Fibroblast of gingiva (primary cell): ENCODE results near the gene STMP1.

ENCODE experiments used
- DNase-seq: peaks from one replicate; pipeline ENCODE4 v3.0.0-alpha.2; 2011; ENCODE audit warnings: low read depth

The STMP1 gene

GRCh38 chr7:135697276-135698049 is 35.1 kb downstream of the STMP1 start:
- DNase-seq: no peak

GRCh38 chr7:135704074-135704473 is 41.8 kb downstream of the STMP1 start:
- DNase-seq: no peak

- no peak for DNase-seq
These were observed 42.4 kb downstream of the STMP1 start for GRCh38 chr7:135704698-135705097.

GRCh38 chr7:135706038-135706742 is 43.9 kb downstream of the STMP1 start:
- peak; percentile 26 for DNase-seq

GRCh38 chr7:135706858-135707569 is 44.7 kb downstream of the STMP1 start:
- peak; percentile 54 for DNase-seq

GRCh38 chr7:135707570-135707966 is 45.3 kb downstream of the STMP1 start:
- DNase-seq: no peak

GRCh38 chr7:135708041-135708440 is 45.7 kb downstream of the STMP1 start:
- no peak for DNase-seq

GRCh38 chr7:135709508-135709907 is 47.2 kb downstream of the STMP1 start:
- DNase-seq: peak; percentile 29

- DNase-seq: no peak
These were observed 48.3 kb downstream of the STMP1 start for GRCh38 chr7:135710417-135711138.

- DNase-seq: no peak
These were observed 48.8 kb downstream of the STMP1 start for GRCh38 chr7:135711139-135711469.

- no peak for DNase-seq
These were observed 50.0 kb downstream of the STMP1 start for GRCh38 chr7:135712182-135712782.

GRCh38 chr7:135712796-135713195 is 50.5 kb downstream of the STMP1 start:
- no peak for DNase-seq

GRCh38 chr7:135713836-135714470 is 51.6 kb downstream of the STMP1 start:
- peak; percentile 60 for DNase-seq

- DNase-seq: peak; percentile 77
These were observed 52.3 kb downstream of the STMP1 start for GRCh38 chr7:135714534-135715009.

GRCh38 chr7:135715055-135715522 is 52.8 kb downstream of the STMP1 start:
- DNase-seq: no peak

- DNase-seq: no peak
These were observed 53.4 kb downstream of the STMP1 start for GRCh38 chr7:135715673-135716072.

- peak; percentile 80 for DNase-seq
These were observed 54.4 kb downstream of the STMP1 start for GRCh38 chr7:135716677-135717238.

GRCh38 chr7:135717693-135718092 is 55.4 kb downstream of the STMP1 start:
- DNase-seq: no peak

- no peak for DNase-seq
These were observed 55.9 kb downstream of the STMP1 start for GRCh38 chr7:135718219-135718618.

GRCh38 chr7:135718794-135719437 is 56.6 kb downstream of the STMP1 start:
- no peak for DNase-seq
